PC-9 (cell line): ENCODE measurements around the gene OR5K2. TPM values are rescaled to one million over a fixed set of nuclear protein-coding genes. Genes with fewer than 3 reads are reported as not detected.

Experiments used
- BruUV-seq: library from RNA; stranded (reverse); fragments of 400-500 nt; replicated peaks from 2 replicates; lab custom pipeline; 2021; lab: Mats Ljungman, UMichigan
- CTCF ChIA-PET: fragments of 300-600 bp; sonication (Branson Sonifier 250); formaldehyde crosslinking; loops from one replicate; lab custom pipeline; 2022; ENCODE audit warnings: antibody characterized with exemption; lab: Charles Lee
- POLR2A ChIA-PET: fragments of 300-600 bp; sonication (Branson Sonifier 250); formaldehyde crosslinking; loops from one replicate; lab custom pipeline; 2022; ENCODE audit warnings: antibody characterized with exemption; ENCODE audit not compliant: unreplicated experiment; lab: Charles Lee
- DNase-seq, 2 experiments: peaks; one replicate each; pipeline versions ENCODE4 v3.0.0 to v3.0.0-alpha.2; 2015 to 2022; ENCODE audit warnings: mixed read lengths in 1 of 2
- H2AFZ ChIP-seq: fragments of 200-600 bp; sonication (generic); 2 replicates; pipeline ENCODE4 v1.8.1; 2017; ENCODE audit warnings: antibody characterized with exemption
- H3F3A ChIP-seq: fragments of 200-600 bp; sonication (generic); 2 replicates; pipeline ENCODE4 v1.8.1; 2017; ENCODE audit warnings: antibody characterized with exemption, mild to moderate bottlenecking, low read depth; ENCODE audit not compliant: insufficient read depth
- H3K27ac ChIP-seq: fragments of 200-600 bp; sonication (generic); 2 replicates; pipeline ENCODE4 v1.6.1; 2016; ENCODE audit warnings: mixed run types
- H3K27me3 ChIP-seq: fragments of 200-600 bp; sonication (generic); 2 replicates; pipeline ENCODE4 v1.6.1; 2016; ENCODE audit warnings: low read depth, mixed run types; ENCODE audit not compliant: insufficient read depth
- H3K36me3 ChIP-seq: fragments of 200-600 bp; sonication (generic); 2 replicates; pipeline ENCODE4 v1.6.1; 2016; ENCODE audit warnings: low read depth, mixed run types
- H3K4me1 ChIP-seq: fragments of 200-600 bp; sonication (generic); replicated peaks from 2 replicates; pipeline ENCODE4 v1.6.1; 2016; ENCODE audit warnings: mixed run types; ENCODE audit not compliant: insufficient read depth
- H3K4me2 ChIP-seq: fragments of 200-600 bp; sonication (generic); 2 replicates; pipeline ENCODE4 v1.6.1; 2017; ENCODE audit warnings: mixed run types
- H3K4me3 ChIP-seq: fragments of 200-600 bp; sonication (generic); 2 replicates; pipeline ENCODE4 v1.6.1; 2016; ENCODE audit warnings: mixed run types
- H3K79me2 ChIP-seq: fragments of 200-600 bp; sonication (generic); 2 replicates; pipeline ENCODE4 v1.6.1; 2017; ENCODE audit warnings: low read depth, mixed run types
- H3K9me2 ChIP-seq: fragments of 200-600 bp; sonication (generic); 2 replicates; pipeline ENCODE4 v1.8.1; 2017; ENCODE audit warnings: mild to moderate bottlenecking; ENCODE audit not compliant: insufficient read depth
- H3K9me3 ChIP-seq: fragments of 200-600 bp; sonication (generic); 2 replicates; pipeline ENCODE4 v1.8.1; 2016; ENCODE audit warnings: low read depth; ENCODE audit not compliant: insufficient read depth
- H4K20me1 ChIP-seq: fragments of 200-600 bp; sonication (generic); 2 replicates; pipeline ENCODE4 v1.8.1; 2017; ENCODE audit not compliant: insufficient read depth
- EZH2 ChIP-seq: fragments of 200-600 bp; sonication (generic); IDR thresholded peaks from 2 replicates; pipeline ENCODE4 v1.8.0; 2017; ENCODE audit warnings: antibody characterized with exemption, low read depth
- intact Hi-C: fragments of 100-400 bp; cut with micrococcal nuclease; formaldehyde crosslinking; loops from one replicate; pipeline ENCODE4 v1.10.0; 2022; ENCODE audit not compliant: unreplicated experiment
- total RNA-seq: library from RNA; stranded (reverse); gene quantifications from 2 replicates; pipeline ENCODE4 v1.2.3, GENCODE V29; 2021
- TF ChIP-seq, protein P1 (sequence below): fragments of 200-600 bp; sonication (generic); conservative IDR thresholded peaks from 2 replicates; pipeline ENCODE4 v1.6.1; 2017; ENCODE audit warnings: mixed run types, antibody characterized with exemption, mild to moderate bottlenecking, moderate library complexity

The OR5K2 gene
- total RNA-seq, 1 experiment from 2014 or later = not detected

DNA sequence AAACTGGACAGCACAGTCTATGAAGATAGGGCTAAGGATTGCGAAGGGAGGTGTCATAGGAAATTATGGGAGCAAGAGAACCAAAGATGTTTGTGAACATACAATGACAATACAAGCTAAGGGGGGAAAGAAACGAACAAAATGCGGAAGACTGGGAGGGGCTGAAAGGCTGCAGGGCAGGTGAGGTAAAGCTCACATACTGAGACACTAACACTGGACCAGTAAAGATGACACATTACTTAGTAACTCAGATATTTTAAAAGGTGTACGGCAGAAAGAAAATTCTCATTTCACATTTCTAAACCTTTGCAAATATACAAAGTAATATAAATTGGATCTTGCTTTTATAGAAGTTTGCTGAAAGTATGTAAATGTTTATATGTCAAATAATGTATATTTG, 15.1 kb downstream of the OR5K2 start:
- H3K27ac ChIP-seq = peak overlapping the region; percentile 87
- peak overlapping the region; percentile 19 for H2AFZ ChIP-seq
- intact Hi-C loops = loop anchor here (5.0 to 10.0 kb wide), 3 partner anchors 390 to 538 kb away; partner anchors contain the start of genes DCBLD2 and RIOX2
- peak overlapping the region; percentile 68 for H3K4me2 ChIP-seq
- POLR2A ChIA-PET = interaction anchor here (0.7 kb wide), 1 partner anchor 29 kb away, joined by 4 read pairs; no protein-coding TSS in a partner anchor
- peak overlapping the region; percentile 19 for H3K4me3 ChIP-seq
- no TSS peak for BruUV-seq
- peaks cover 50% of the 10 kb centered on the region for H3K4me1 ChIP-seq
- H3K27me3 ChIP-seq = no peaks in the 10 kb centered on the region
- TF ChIP-seq EZH2 = no peak
- TF ChIP-seq, protein P1, sequence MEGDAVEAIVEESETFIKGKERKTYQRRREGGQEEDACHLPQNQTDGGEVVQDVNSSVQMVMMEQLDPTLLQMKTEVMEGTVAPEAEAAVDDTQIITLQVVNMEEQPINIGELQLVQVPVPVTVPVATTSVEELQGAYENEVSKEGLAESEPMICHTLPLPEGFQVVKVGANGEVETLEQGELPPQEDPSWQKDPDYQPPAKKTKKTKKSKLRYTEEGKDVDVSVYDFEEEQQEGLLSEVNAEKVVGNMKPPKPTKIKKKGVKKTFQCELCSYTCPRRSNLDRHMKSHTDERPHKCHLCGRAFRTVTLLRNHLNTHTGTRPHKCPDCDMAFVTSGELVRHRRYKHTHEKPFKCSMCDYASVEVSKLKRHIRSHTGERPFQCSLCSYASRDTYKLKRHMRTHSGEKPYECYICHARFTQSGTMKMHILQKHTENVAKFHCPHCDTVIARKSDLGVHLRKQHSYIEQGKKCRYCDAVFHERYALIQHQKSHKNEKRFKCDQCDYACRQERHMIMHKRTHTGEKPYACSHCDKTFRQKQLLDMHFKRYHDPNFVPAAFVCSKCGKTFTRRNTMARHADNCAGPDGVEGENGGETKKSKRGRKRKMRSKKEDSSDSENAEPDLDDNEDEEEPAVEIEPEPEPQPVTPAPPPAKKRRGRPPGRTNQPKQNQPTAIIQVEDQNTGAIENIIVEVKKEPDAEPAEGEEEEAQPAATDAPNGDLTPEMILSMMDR = no peak
- H3F3A ChIP-seq = peaks cover 44% of the 10 kb centered on the region
- H3K79me2 ChIP-seq = peaks cover 7% of the 10 kb centered on the region; the same call in 1 of the 2 replicates
- H3K9me2 ChIP-seq = no peaks in the 10 kb centered on the region
- peaks cover 28% of the 10 kb centered on the region for H3K36me3 ChIP-seq
- H4K20me1 ChIP-seq = no peaks in the 10 kb centered on the region
- peak; percentile 31 to 80 for DNase-seq
- peaks cover 5% of the 10 kb centered on the region; the same call in 1 of the 2 replicates for H3K9me3 ChIP-seq
- CTCF ChIA-PET = interaction anchor here (0.7 kb wide), 1 partner anchor 923 kb away, joined by 3 read pairs; no protein-coding TSS in a partner anchor

DNA sequence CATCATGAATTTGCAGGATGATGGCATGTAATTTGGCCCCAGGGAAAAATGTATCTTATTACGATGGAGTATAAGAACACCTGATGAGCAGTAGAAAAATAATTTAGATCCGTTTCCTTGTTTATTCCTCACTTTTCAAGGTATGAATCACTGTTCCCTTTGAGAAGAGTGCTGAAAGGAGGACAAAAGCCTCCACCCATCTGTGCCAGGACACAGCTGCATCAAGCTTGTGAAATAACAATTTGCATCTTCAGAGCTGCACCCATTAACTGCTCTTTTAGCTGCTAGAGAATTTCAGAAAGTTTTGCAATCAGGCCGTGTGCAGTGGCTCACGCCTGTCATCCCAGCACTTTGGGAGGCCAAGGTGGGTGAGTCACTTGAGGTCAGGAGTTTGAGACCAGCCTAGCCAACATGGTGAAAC, 15.6 kb downstream of the OR5K2 start:
- peaks cover 34% of the 10 kb centered on the region for H3K36me3 ChIP-seq
- 0 out of 2 replicates have a peak overlapping the region, but pooled peaks have one; percentile 19 for H3K4me3 ChIP-seq
- H3K9me2 ChIP-seq = no peaks in the 10 kb centered on the region
- H3K79me2 ChIP-seq = peaks cover 12% of the 10 kb centered on the region
- H3F3A ChIP-seq = peaks cover 44% of the 10 kb centered on the region
- peaks cover 50% of the 10 kb centered on the region for H3K4me1 ChIP-seq
- no peaks in the 10 kb centered on the region for H4K20me1 ChIP-seq
- H2AFZ ChIP-seq = no peak overlapping the region
- peak overlapping the region; percentile 68 for H3K4me2 ChIP-seq
- H3K27me3 ChIP-seq = no peaks in the 10 kb centered on the region
- peaks cover 5% of the 10 kb centered on the region; the same call in 1 of the 2 replicates for H3K9me3 ChIP-seq
- BruUV-seq = no TSS peak
- ChIA-PET CTCF (interaction anchor here (0.7 kb wide), 1 partner anchor 924 kb away, joined by 3 read pairs; no protein-coding TSS in a partner anchor), POLR2A (interaction anchor here (0.6 to 0.7 kb wide), 2 partner anchors 9 to 433 kb away, joined by 5 to 6 read pairs; partner anchors contain the start of gene CLDND1)
- intact Hi-C loops = loop anchor here (1.0 to 10.0 kb wide), 5 partner anchors 9 to 538 kb away; partner anchors contain the start of genes CLDND1, DCBLD2 and RIOX2
- TF ChIP-seq, protein P1 = no peak
- TF ChIP-seq EZH2 = no peak
- H3K27ac ChIP-seq = peak overlapping the region; percentile 87
- peak; percentile 81 to 100 for DNase-seq

DNA sequence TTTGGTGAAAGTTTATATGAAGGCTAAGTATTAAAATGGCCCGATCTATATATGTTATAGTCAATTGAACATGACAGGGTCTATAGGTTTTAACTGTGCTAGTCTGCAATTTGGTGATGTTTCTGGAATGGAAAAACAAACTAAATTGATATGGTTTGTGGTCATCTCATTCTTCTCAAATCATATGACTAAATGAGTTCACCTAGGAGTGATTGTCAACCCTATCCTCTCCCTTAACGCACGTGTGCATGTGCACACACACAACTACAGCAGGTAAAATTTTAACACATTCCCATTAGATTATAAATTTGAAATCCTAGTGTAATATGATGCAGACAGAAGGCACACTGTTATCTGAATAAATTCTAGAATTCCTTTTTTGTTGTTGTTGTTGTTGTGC, 16.3 kb downstream of the OR5K2 start:
- no TSS peak for BruUV-seq
- no peak overlapping the region for H2AFZ ChIP-seq

More for the DNA sequence above, 16.3 kb downstream of the OR5K2 start:
- Histone ChIP-seq H3K79me2 (peaks cover 19% of the 10 kb centered on the region), H3K9me2 (no peaks in the 10 kb centered on the region), H3K36me3 (peaks cover 40% of the 10 kb centered on the region), H3K4me2 (peak overlapping the region; percentile 42), H3K4me1 (peaks cover 50% of the 10 kb centered on the region), H3K9me3 (peaks cover 5% of the 10 kb centered on the region; the same call in 1 of the 2 replicates), H3K4me3 (no peak overlapping the region), H3K27me3 (no peaks in the 10 kb centered on the region), H3F3A (peaks cover 44% of the 10 kb centered on the region), H4K20me1 (no peaks in the 10 kb centered on the region), H3K27ac (peak overlapping the region; percentile 87)
- CTCF ChIA-PET = no interaction called here
- POLR2A ChIA-PET = interaction anchor here (0.6 kb wide), 1 partner anchor 432 kb away, joined by 5 read pairs; no protein-coding TSS in a partner anchor
- no peak for DNase-seq
- TF ChIP-seq, protein P1 = no peak
- TF ChIP-seq EZH2 = no peak
- intact Hi-C loops = loop anchor here (1.0 to 10.0 kb wide), 5 partner anchors 9 to 539 kb away; partner anchors contain the start of genes CLDND1, DCBLD2 and RIOX2
